Cardiac fibroblast (primary cell): Measurements from ENCODE around the gene DHX58.
"Not testable (repeated sequence)": the region's sequence is repeated elsewhere in the genome, so short reads cannot be mapped to it uniquely, and the experiment has no call there.

Source experiments
- DNase-seq, 2 donors: peaks; one replicate each; pipeline versions ENCODE4 v3.0.0 to v3.0.0-alpha.2; 2010; ENCODE audit warnings: low read depth in 2 of 2
- H3K4me3 ChIP-seq, 2 donors: replicated peaks in 1 of 2; 1 replicate in 1 of 2; 2 replicates in 1 of 2; pipeline ENCODE4 v1.5.1; 2011; ENCODE audit warnings: low read depth in 2 of 2, low read length in 2 of 2, mild to moderate bottlenecking in 2 of 2, moderate library complexity in 1 of 2
- TF ChIP-seq, protein P1 (sequence below): IDR thresholded peaks from one replicate; pipeline ENCODE4 v1.5.1; 2011; ENCODE audit warnings: low read depth, mild to moderate bottlenecking, low read length, inconsistent platforms

Gene DHX58

DNA sequence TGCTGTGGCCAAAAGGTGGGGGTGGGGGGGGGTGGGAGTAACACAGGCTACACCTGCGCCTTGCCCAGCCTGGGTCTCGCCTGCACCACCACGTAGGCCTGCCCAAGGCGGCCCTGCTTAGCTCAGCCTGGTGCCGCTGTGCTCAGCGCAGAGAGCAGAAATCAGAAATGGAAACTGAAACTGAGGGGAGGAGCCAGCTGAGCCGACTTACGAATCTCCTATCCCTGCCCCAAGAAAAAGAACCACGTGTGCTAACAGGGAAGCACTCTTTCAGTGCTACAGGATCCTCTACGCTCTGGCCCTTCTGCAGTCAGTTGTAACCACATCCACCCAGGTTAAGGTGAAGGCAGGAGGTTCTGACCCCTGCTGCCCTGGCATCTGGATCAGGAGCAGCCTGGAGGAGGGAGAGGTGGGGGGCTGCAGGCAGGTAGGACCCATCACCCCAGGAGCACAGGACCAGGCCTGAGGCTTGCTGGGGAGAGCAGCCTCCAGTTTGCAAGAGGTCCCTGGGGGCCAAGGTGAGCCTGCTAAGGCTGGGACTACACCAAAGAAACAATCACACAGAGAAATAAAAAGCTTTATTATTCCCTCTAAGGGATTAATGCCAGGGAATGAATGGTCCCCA, at the start of gene DHX58:
DHX58 (minus strand) TSS at position 163 of the 625 bp plus-strand sequence. CDS start 822 bp downstream, outside the sequence.
- peak; percentile 84 to 90 for DNase-seq
- TF ChIP-seq, protein P1, sequence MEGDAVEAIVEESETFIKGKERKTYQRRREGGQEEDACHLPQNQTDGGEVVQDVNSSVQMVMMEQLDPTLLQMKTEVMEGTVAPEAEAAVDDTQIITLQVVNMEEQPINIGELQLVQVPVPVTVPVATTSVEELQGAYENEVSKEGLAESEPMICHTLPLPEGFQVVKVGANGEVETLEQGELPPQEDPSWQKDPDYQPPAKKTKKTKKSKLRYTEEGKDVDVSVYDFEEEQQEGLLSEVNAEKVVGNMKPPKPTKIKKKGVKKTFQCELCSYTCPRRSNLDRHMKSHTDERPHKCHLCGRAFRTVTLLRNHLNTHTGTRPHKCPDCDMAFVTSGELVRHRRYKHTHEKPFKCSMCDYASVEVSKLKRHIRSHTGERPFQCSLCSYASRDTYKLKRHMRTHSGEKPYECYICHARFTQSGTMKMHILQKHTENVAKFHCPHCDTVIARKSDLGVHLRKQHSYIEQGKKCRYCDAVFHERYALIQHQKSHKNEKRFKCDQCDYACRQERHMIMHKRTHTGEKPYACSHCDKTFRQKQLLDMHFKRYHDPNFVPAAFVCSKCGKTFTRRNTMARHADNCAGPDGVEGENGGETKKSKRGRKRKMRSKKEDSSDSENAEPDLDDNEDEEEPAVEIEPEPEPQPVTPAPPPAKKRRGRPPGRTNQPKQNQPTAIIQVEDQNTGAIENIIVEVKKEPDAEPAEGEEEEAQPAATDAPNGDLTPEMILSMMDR = no peak
- peak within 1 kb of the TSS; percentile 51 to 58 for H3K4me3 ChIP-seq

DNA sequence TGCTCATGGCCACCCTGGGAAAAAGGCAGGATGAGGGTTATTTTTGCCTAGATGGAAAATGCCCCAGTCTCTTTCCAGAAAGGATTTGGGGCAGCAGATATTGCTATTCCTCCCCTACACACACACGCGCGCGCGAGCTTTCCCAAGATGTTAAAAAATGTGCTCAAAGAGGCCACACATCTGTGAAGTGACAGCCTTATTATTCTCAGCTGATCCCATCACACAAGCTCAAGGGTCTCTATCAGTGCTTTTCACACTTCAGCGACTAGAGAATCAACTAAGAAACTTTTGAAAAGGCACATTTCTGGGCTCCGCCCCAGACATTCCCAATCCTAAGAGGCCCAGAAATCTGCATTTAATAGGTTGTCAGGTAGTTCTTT, 48.0 kb upstream of the DHX58 start:
- DNase-seq = no peak
- TF ChIP-seq, protein P1 = no peak

DNA sequence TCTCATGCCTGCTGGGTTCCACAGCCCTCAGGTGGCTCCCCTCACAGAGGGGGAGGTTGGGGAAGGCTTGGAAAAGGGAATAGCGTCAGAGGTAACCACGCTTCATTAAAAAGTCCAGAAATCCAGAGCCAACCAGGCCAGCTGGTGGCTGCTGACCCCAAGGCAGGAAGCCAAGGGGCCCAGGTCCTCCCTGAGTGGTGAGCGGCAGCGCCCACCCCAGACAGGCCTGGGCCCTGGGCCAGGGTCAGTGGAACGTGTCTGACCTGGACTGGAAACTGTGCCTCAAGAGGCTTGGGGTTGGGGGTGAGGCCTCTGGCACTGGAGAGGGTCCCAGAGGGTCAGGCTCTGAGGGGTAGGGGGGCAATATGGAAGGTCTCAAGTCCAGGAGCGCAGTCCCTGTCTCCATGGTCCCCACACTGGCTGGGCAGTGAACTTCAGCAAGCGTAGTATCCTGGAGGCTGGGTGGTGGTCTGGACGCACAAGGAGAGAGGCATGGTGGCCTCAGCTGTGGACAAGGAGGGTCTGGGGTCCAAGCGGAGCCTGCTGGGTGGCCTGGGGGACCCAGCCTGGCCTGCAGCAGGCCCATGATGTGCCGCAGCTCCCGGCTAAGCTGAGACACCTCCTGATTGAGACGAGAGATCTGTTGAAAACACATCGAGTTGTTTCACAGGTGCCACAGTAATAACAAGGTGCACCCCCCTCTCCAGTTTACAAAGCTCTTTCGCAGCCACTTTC, 47.4 kb upstream of the DHX58 start:
- no peak overlapping the region for H3K4me3 ChIP-seq
- DNase-seq = no peak
- TF ChIP-seq, protein P1 = no peak

More for the DNA sequence above, 48.0 kb upstream of the DHX58 start:
- no peak overlapping the region for H3K4me3 ChIP-seq

DNA sequence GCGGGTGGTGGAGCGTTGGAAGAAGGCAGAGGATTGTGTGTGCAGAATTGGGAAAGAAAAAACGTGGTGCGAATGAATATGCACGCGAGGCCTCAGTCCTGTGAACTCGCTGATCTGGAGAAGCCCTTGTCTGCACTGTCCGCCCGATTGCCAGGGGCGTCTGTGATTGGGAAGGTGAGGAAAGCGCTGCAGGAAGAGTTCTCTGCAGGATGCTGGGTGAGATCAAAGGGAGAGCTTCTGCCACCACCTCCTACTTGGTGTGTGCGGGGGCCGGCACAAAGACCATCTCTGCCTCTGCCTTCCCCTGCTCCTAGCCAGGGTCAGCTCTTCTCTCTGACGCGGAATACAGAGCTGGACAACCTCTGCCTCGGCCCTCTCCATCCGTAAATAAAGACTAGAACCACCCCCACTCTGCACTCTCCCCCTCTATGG, 43.1 kb upstream of the DHX58 start:
- peak overlapping the region; percentile 46 to 54 for H3K4me3 ChIP-seq
- DNase-seq = no peak
- TF ChIP-seq, protein P1 = no peak

DNA sequence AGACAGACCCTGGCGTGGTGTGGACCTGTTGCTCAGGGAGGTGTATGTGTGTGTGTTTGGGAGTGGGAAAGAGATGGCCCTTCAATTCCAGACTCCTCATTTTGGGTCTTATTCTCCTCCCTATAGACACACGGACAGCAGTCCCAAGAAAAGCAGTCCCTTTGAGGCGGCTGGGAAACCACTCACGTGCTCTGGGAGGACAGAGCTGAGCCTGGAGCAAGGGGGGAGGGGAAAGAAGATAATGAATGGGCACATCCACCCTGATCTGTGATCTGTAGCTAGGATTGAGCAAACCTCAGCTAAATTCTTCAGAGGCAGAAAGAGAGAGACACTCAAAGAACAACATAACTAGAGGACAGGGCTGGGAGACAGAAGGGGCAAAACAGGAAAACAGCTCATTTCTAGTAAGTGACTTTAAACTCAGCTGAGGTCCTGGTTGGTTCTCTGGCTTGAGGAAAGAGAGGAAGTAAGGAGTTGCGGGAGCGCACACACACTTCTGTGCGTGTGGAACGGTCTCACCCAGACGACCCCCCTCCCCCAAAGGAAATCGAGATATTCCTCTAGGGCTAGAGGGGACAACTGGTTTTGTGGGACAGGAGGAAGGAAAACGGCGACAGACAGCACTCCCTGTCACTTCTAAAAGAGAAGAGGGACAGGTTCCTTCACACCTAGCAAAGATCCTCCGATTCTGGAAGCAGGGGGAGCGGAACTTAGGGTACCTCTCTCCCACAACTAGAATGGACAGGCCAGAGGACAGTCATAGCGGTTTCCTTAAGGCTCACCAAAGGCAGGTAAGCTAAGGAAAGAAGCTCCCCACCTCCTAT, 41.6 kb upstream of the DHX58 start:
- DNase-seq = peak; percentile 42 to 43
- TF ChIP-seq, protein P1 = no peak
- H3K4me3 ChIP-seq = peak overlapping the region; percentile 78 to 98

DNA sequence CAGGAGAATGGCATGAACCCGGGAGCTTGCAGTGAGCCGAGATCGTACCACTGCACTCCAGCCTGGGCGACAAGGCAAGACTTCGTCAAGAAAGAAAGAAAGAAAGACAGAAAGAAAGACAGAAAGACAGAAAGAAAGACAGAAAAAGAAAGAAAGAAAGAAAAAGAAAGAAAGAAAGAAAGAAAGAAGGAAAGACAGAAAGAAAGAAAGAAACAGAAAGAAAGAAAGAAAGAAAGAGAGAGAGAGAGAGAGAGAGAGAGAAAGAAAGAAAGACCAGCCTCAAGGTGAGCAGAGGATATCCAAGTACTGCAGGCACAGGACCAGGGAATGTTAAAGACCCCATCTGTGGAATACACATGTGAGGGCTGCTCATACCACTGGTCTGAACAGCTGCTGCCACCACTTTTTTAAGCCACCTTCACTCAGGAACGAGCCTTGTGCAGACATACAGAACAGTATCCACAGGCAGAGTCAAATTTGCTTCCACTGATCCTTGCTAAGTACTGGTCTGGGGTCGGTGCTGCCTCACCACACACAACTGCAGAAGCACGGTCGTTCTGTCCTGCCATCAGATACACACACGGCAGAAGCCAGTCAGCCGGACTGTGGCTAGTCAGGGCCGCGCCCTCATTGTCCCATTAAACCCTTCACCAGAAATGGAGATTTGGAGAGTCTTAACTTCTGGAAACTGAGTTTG, 34.5 kb upstream of the DHX58 start:
- DNase-seq = no peak

DNA sequence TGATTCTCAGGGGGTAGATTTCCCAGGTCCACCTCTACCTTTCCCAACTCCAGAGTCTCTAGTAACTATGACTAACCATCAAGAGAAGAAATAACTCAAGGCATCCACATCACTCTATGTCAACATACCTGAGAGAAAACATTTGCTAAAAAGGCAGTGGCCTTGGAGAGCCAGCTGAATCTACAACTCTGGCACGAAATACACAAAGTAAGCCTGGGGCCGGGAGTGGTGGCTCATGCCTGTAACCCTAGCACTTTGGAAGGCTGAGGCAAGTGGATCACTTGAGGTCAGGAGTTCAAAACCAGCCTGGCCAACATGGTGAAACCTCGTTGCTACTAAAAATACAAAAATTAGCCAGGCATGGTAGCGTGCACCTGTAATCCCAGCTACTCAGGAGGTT, 30.6 kb upstream of the DHX58 start:
- DNase-seq = not testable (repeated sequence)

More for the DNA sequence above, 34.5 kb upstream of the DHX58 start:
- H3K4me3 ChIP-seq = no peak overlapping the region
- TF ChIP-seq, protein P1 = no peak

More for the DNA sequence above, 30.6 kb upstream of the DHX58 start:
- H3K4me3 ChIP-seq = not testable (repeated sequence)
